MM.1S (cell line): ENCODE data around the gene DNAL4.

Experiments used
- DNase-seq: peaks from one replicate; pipeline ENCODE4 v3.0.0-alpha.2; 2015
- H2AFZ ChIP-seq: fragments of 300-600 bp; sonication (generic); 2 replicates; pipeline ENCODE4 v1.6.0; 2016; ENCODE audit warnings: antibody characterized with exemption, low read length
- H3F3A ChIP-seq: fragments of 300-600 bp; sonication (generic); 2 replicates; pipeline ENCODE4 v1.6.1; 2016; ENCODE audit warnings: mild to moderate bottlenecking, antibody characterized with exemption, low read length, moderate library complexity, mixed read lengths; ENCODE audit not compliant: insufficient read depth
- H3K27ac ChIP-seq: fragments of 300-600 bp; sonication (generic); 2 replicates; pipeline ENCODE4 v1.5.1; 2016; ENCODE audit warnings: mild to moderate bottlenecking, low read length
- H3K27me3 ChIP-seq: fragments of 300-600 bp; sonication (generic); replicated peaks from 2 replicates; pipeline ENCODE4 v1.6.0; 2016; ENCODE audit warnings: low read length; ENCODE audit not compliant: insufficient read depth
- H3K36me3 ChIP-seq: fragments of 300-600 bp; sonication (generic); replicated peaks from 2 replicates; pipeline ENCODE4 v1.6.1; 2016; ENCODE audit warnings: mild to moderate bottlenecking, low read length, mixed read lengths; ENCODE audit not compliant: insufficient read depth
- H3K4me1 ChIP-seq: fragments of 300-600 bp; sonication (generic); 2 replicates; pipeline ENCODE4 v1.6.1; 2016; ENCODE audit warnings: low read length, mixed read lengths
- H3K4me2 ChIP-seq: fragments of 300-600 bp; sonication (generic); 2 replicates; pipeline ENCODE4 v1.6.0; 2016; ENCODE audit warnings: low read depth, low read length
- H3K4me3 ChIP-seq: fragments of 300-600 bp; sonication (generic); 2 replicates; pipeline ENCODE4 v1.5.1; 2016; ENCODE audit warnings: low read length, mixed read lengths
- H3K79me2 ChIP-seq: fragments of 300-600 bp; sonication (generic); 2 replicates; pipeline ENCODE4 v1.6.1; 2016; ENCODE audit warnings: mixed run types, low read length, mixed read lengths
- H3K9ac ChIP-seq: fragments of 300-600 bp; sonication (generic); 2 replicates; pipeline ENCODE4 v1.6.1; 2016; ENCODE audit warnings: low read length, mixed read lengths
- H3K9me2 ChIP-seq: fragments of 300-600 bp; sonication (generic); replicated peaks from 2 replicates; pipeline ENCODE4 v1.6.1; 2016; ENCODE audit warnings: mild to moderate bottlenecking, low read length, mixed read lengths; ENCODE audit not compliant: insufficient read depth
- H3K9me3 ChIP-seq: fragments of 300-600 bp; sonication (generic); replicated peaks from 2 replicates; pipeline ENCODE4 v1.6.1; 2016; ENCODE audit warnings: mild to moderate bottlenecking, low read length, mixed read lengths; ENCODE audit not compliant: insufficient read depth
- H4K20me1 ChIP-seq: fragments of 300-600 bp; sonication (generic); 2 replicates; pipeline ENCODE4 v1.6.1; 2016; ENCODE audit warnings: mild to moderate bottlenecking, low read length, moderate library complexity, mixed read lengths; ENCODE audit not compliant: insufficient read depth
- CTCF ChIP-seq: fragments of 300-600 bp; sonication (generic); IDR thresholded peaks from 2 replicates; pipeline ENCODE4 v1.5.1; 2016; ENCODE audit warnings: antibody characterized with exemption, low read length, mixed read lengths
- EZH2 ChIP-seq: fragments of 300-600 bp; sonication (generic); optimal IDR thresholded peaks from 2 replicates; pipeline ENCODE3; 2017; ENCODE audit warnings: low read depth, mild to moderate bottlenecking, antibody characterized with exemption, low read length, mixed read lengths
- EZH2phosphoT487 ChIP-seq: fragments of 300-600 bp; sonication (generic); IDR thresholded peaks from 2 replicates; pipeline ENCODE4 v1.6.1; 2018; ENCODE audit warnings: antibody characterized with exemption, low read length

DNAL4 gene

GRCh38 chr22:38774496-38775166 lies 19.3 kb downstream of the DNAL4 start:
- TF ChIP-seq EZH2phosphoT487 (no peak), CTCF (no peak), EZH2 (no peak)

GRCh38 chr22:38773363-38773946 lies 20.5 kb downstream of the DNAL4 start:
- no peaks in the 10 kb centered on the region for H3K36me3 ChIP-seq
- no peaks in the 10 kb centered on the region for H4K20me1 ChIP-seq
- H3K4me1 ChIP-seq: no peaks in the 10 kb centered on the region
- no peaks in the 10 kb centered on the region for H3K9me2 ChIP-seq
- H3K79me2 ChIP-seq: no peaks in the 10 kb centered on the region
- TF ChIP-seq CTCF: no peak
- TF ChIP-seq EZH2: no peak
- TF ChIP-seq EZH2phosphoT487: no peak
- no peak overlapping the region for H2AFZ ChIP-seq
- DNase-seq: no peak
- H3K4me2 ChIP-seq: no peak overlapping the region
- no peaks in the 10 kb centered on the region for H3K27me3 ChIP-seq
- H3F3A ChIP-seq: no peaks in the 10 kb centered on the region
- H3K4me3 ChIP-seq: no peak overlapping the region
- no peak overlapping the region for H3K9ac ChIP-seq
- H3K9me3 ChIP-seq: no peaks in the 10 kb centered on the region
- no peak overlapping the region for H3K27ac ChIP-seq

More at GRCh38 chr22:38774496-38775166, 19.3 kb downstream of the DNAL4 start:
- Histone ChIP-seq H3K27ac (no peak overlapping the region), H4K20me1 (no peaks in the 10 kb centered on the region), H3K36me3 (no peaks in the 10 kb centered on the region), H2AFZ (no peak overlapping the region), H3F3A (no peaks in the 10 kb centered on the region), H3K9ac (no peak overlapping the region), H3K4me2 (no peak overlapping the region), H3K27me3 (no peaks in the 10 kb centered on the region), H3K4me1 (no peaks in the 10 kb centered on the region), H3K79me2 (no peaks in the 10 kb centered on the region), H3K4me3 (no peak overlapping the region), H3K9me3 (no peaks in the 10 kb centered on the region), H3K9me2 (no peaks in the 10 kb centered on the region)
- no peak for DNase-seq

GRCh38 chr22:38772623-38772873 lies 21.4 kb downstream of the DNAL4 start:
- no peaks in the 10 kb centered on the region for H3K27me3 ChIP-seq
- H3K9ac ChIP-seq: no peak overlapping the region
- no peak overlapping the region for H3K4me2 ChIP-seq
- H3K4me3 ChIP-seq: no peak overlapping the region
- H3K27ac ChIP-seq: no peak overlapping the region
- H3K79me2 ChIP-seq: no peaks in the 10 kb centered on the region
- H3K4me1 ChIP-seq: no peaks in the 10 kb centered on the region
- no peak overlapping the region for H2AFZ ChIP-seq
- no peak for TF ChIP-seq EZH2phosphoT487
- TF ChIP-seq EZH2: no peak
- no peak for TF ChIP-seq CTCF
- DNase-seq: no peak
- no peaks in the 10 kb centered on the region for H3K36me3 ChIP-seq
- no peaks in the 10 kb centered on the region for H3F3A ChIP-seq
- no peaks in the 10 kb centered on the region for H4K20me1 ChIP-seq
- H3K9me2 ChIP-seq: no peaks in the 10 kb centered on the region
- no peaks in the 10 kb centered on the region for H3K9me3 ChIP-seq
